Measurements from ENCODE around the gene ZNF783.

DNA sequence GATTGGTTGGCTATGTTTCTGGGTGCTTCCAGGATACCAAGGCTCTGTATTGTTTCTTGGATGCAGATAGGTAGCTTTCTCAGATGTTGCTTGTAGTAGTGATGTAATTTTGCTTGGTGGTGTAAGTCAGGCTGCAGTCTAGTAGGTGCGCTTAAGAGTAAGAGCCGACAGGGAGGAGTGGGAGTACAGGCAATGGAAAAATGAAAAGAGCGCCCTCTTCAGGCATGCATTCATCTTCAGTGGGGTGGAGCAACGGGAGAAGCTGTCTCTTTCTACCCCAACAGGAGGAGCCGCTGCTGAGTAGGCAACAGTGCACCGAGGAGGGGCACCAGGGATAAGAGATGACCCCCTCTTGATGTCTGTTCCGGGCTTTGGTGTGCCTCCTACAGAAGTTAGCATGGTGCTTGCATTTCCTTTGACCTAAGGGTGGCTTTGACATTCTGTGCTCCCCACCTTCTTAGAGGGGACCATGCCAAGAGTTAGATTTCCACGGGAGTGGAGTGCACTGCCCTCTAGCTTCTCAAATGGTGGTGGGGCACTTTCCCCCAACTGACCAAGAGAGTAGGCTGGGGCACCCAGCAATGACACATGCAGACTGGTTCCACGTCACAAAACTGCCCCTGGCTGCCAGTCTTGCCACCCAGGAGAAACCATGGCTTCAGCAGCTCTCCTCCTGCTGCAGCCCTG, 56.1 kb downstream of the ZNF783 start:
- TF ChIP-seq EZH2 (IDR thresholded peaks at IDR 0.05; ENCODE audit: borderline replicate concordance, insufficient read depth, low read depth, low read length, poor library complexity, severe bottlenecking) = no peak
- TF ChIP-seq, protein P1, sequence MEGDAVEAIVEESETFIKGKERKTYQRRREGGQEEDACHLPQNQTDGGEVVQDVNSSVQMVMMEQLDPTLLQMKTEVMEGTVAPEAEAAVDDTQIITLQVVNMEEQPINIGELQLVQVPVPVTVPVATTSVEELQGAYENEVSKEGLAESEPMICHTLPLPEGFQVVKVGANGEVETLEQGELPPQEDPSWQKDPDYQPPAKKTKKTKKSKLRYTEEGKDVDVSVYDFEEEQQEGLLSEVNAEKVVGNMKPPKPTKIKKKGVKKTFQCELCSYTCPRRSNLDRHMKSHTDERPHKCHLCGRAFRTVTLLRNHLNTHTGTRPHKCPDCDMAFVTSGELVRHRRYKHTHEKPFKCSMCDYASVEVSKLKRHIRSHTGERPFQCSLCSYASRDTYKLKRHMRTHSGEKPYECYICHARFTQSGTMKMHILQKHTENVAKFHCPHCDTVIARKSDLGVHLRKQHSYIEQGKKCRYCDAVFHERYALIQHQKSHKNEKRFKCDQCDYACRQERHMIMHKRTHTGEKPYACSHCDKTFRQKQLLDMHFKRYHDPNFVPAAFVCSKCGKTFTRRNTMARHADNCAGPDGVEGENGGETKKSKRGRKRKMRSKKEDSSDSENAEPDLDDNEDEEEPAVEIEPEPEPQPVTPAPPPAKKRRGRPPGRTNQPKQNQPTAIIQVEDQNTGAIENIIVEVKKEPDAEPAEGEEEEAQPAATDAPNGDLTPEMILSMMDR (IDR thresholded peaks at IDR 0.05) = no peak

Measured in B cell (primary cell).